ENCODE data around the gene CCDC24. TPM values are rescaled to one million over a fixed set of nuclear protein-coding genes. Genes with fewer than 3 reads are reported as not detected.

The CCDC24 gene
- total and polyA plus RNA-seq, 3 donors from 2014 or later: 28.8 to 64.9 (median 31.3) TPM

DNA sequence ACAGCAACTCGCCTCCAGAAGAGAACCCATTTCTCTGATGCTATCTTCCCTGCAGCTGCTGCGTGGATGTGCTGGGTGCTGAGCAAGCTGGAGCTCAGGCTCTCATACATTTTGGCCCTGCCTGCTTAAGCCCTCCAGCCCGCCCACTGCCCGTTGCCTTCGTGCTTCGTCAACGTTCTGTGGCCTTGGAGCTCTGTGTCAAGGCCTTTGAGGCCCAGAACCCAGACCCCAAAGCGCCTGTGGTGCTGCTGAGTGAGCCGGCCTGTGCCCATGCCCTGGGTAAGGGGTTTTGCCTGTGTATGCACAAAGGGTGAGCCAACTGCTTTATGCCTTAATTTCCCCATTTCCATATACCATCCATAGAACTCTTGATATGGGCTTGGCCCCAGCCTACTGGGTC is 20.5 kb upstream of the CCDC24 start:
- no peaks in the 10 kb centered on the region for H3K36me3 ChIP-seq (ENCODE audit: low read depth, missing control alignments)
- intact Hi-C loops (cut with DNase I; ENCODE audit: low total_unique reads): no loop called here
- WGBS, 2 donors: 73 to 74% methylated on average over 9 of the region's 9 CpGs
- no peak overlapping the region for H3K4me3 ChIP-seq
- H3K4me1 ChIP-seq: peaks cover 17% of the 10 kb centered on the region
- DNase-seq: no peak
- H3K27ac ChIP-seq: no peak overlapping the region
- H3K9me3 ChIP-seq: no peaks in the 10 kb centered on the region
- TF ChIP-seq POLR2A (IDR thresholded peaks at IDR 0.05): no peak
- TF ChIP-seq, protein P1, sequence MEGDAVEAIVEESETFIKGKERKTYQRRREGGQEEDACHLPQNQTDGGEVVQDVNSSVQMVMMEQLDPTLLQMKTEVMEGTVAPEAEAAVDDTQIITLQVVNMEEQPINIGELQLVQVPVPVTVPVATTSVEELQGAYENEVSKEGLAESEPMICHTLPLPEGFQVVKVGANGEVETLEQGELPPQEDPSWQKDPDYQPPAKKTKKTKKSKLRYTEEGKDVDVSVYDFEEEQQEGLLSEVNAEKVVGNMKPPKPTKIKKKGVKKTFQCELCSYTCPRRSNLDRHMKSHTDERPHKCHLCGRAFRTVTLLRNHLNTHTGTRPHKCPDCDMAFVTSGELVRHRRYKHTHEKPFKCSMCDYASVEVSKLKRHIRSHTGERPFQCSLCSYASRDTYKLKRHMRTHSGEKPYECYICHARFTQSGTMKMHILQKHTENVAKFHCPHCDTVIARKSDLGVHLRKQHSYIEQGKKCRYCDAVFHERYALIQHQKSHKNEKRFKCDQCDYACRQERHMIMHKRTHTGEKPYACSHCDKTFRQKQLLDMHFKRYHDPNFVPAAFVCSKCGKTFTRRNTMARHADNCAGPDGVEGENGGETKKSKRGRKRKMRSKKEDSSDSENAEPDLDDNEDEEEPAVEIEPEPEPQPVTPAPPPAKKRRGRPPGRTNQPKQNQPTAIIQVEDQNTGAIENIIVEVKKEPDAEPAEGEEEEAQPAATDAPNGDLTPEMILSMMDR (IDR thresholded peaks at IDR 0.05): no peak
- H3K27me3 ChIP-seq: no peaks in the 10 kb centered on the region

DNA sequence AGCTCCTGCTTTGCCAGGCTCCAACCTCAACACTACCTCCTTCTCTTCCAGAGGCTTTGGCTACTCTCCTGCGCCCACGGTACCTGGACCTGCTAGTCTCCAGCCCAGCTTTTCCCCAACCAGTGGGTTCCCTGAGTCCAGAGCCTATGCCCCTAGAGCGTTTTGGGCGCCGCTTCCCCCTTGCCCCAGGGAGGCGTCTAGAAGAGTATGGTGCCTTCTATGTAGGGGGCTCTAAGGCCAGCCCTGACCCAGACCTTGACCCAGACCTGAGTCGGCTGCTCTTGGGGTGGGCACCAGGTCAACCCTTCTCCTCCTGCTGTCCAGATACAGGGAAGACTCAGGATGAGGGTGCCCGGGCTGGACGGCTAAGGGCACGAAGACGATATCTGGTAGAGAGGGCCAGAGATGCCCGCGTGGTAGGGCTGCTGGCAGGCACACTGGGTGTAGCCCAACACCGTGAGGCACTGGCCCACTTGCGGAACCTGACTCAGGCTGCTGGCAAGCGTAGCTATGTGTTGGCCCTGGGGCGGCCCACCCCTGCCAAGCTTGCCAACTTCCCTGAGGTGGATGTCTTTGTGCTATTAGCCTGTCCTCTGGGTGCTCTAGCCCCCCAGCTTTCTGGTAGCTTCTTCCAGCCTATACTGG is 19.9 kb upstream of the CCDC24 start:
- TF ChIP-seq POLR2A (IDR thresholded peaks at IDR 0.05): no peak
- TF ChIP-seq, protein P1 (IDR thresholded peaks at IDR 0.05): no peak
- intact Hi-C loops (cut with DNase I; ENCODE audit: low total_unique reads): no loop called here
- WGBS, 2 donors: 93 to 94% methylated on average over 17 of the region's 17 CpGs
- peaks cover 22% of the 10 kb centered on the region for H3K4me1 ChIP-seq
- H3K27ac ChIP-seq: no peak overlapping the region
- DNase-seq: no peak
- no peaks in the 10 kb centered on the region for H3K9me3 ChIP-seq
- H3K27me3 ChIP-seq: no peaks in the 10 kb centered on the region
- H3K4me3 ChIP-seq: no peak overlapping the region
- H3K36me3 ChIP-seq (ENCODE audit: low read depth, missing control alignments): no peaks in the 10 kb centered on the region

DNA sequence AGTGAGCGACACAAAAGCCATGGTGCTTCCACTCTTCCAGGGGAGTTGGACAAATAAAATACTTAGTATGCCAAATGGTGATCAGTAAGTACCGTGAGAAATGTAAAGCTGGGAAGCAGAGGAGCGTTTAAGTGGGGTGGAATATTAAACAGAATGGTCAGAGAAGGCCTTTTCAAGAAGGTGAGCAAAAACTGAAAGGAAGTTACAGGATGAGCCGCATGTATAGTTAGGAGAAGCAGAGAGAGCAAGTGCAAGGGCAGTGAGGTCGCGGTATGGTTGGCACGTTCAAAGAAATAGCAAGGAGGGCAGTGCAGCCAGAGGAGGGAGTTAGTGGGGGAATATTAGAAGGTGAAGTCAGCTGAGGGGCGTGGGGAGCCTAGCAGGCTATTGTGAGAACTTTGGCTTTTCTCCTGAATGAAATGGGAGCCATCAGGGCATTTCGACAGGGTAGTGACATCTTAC is 17.4 kb upstream of the CCDC24 start:
- TF ChIP-seq POLR2A (IDR thresholded peaks at IDR 0.05): no peak
- TF ChIP-seq, protein P1 (IDR thresholded peaks at IDR 0.05): no peak
- WGBS, 2 donors: 25 to 33% methylated on average over 9 of the region's 9 CpGs
- Histone ChIP-seq H3K36me3 (ENCODE audit: low read depth, missing control alignments) (no peaks in the 10 kb centered on the region), H3K4me3 (peak overlapping the region; percentile 87 to 89), H3K9me3 (no peaks in the 10 kb centered on the region), H3K27ac (peak overlapping the region; percentile 76 to 89), H3K4me1 (peaks cover 30% of the 10 kb centered on the region), H3K27me3 (no peaks in the 10 kb centered on the region)
- no peak for DNase-seq
- intact Hi-C loops (cut with DNase I; ENCODE audit: low total_unique reads): no loop called here

DNA sequence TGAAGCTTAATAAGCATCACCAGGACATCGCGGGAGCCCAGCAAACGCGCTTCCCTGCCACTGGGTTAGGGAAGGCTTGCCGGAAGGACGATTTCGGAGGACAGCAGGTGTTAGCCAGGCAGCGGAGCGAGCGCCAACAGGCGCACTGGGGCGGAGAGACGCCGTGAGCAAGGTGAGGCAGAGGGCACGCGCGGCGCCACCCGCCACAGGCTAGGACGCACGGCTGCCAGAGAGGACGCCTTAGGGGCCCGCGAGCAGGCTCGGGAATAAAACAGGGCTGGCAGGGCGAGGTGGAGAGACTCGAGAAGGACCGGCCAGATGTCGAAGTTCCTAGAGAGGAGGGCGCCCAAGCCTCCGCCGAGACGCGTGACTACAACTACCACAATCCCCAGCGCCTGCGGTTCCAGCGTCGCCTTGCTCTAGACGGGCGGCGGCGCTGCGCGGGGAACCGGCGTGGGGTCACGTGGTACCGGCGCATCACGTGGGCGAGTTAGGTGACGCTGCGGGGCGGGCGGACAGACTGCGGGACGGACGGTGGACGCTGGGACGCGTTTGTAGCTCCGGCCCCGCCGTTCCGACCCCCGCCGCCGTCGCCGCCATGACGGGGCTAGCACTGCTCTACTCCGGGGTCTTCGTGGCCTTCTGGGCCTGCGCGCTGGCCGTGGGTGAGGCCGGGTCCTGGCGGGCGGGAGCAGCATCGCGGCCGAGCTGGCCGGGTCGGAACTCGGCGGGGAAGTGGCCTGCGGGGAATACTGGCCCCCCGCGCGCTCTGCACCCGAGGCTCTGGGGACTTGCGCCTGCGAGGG is 16.8 kb upstream of the CCDC24 start, which contains the start of gene ATP6V0B:
Gene ATP6V0B, plus strand, starts transcription at position 518 of the 806 bp plus-strand sequence. Its CDS starts 81 bp downstream, at position 599.
- H3K36me3 ChIP-seq (ENCODE audit: low read depth, missing control alignments): no peaks in the 10 kb centered on the region
- H3K27me3 ChIP-seq: no peaks in the 10 kb centered on the region
- no peaks in the 10 kb centered on the region for H3K9me3 ChIP-seq
- DNase-seq: peak; percentile 98
- TF ChIP-seq POLR2A (IDR thresholded peaks at IDR 0.05): peak; percentile 87
- TF ChIP-seq, protein P1 (IDR thresholded peaks at IDR 0.05): peak in 2 of 3 experiments; percentile 35 to 58
- H3K4me1 ChIP-seq: peaks cover 32% of the 10 kb centered on the region
- H3K4me3 ChIP-seq: peak within 1 kb of the TSS; percentile 87 to 89
- peak within 1 kb of the TSS; percentile 76 to 89 for H3K27ac ChIP-seq
- intact Hi-C loops (cut with DNase I; ENCODE audit: low total_unique reads): no loop called here
- WGBS, 2 donors: 0% methylated on average over 14 to 91 of the region's 93 CpGs
